ENCODE measurements around the gene KCNN4.

Gene KCNN4

DNA sequence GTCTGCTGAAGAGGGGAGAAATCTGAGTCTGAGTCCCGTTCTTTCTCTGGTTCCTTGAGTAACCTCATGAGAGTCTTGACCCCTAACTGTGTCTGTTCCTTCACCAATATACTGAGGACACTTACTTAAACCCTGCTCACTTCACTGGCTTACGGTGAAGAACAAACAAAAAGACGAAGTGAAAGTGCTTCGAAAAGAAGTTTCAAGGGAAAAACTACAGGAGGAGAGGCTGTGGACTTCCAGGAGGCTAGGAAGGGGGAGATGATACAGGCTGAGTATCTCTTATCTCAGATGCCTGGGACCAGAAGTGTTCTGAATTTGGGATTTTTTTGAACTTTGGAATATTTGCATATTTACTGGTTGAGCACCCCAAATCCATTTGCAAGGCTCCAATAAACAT, 32.1 kb downstream of the KCNN4 start:
- no peak for DNase-seq (ENCODE audit: low read depth in 2 of 2)

- DNase-seq (ENCODE audit: low read depth in 2 of 2): no peak
These were observed 32.6 kb downstream of the KCNN4 start for GRCh38 chr19:43748205-43748594.

- no peak for DNase-seq (ENCODE audit: low read depth in 2 of 2)
These were observed 33.1 kb downstream of the KCNN4 start for GRCh38 chr19:43747557-43748204.

DNA sequence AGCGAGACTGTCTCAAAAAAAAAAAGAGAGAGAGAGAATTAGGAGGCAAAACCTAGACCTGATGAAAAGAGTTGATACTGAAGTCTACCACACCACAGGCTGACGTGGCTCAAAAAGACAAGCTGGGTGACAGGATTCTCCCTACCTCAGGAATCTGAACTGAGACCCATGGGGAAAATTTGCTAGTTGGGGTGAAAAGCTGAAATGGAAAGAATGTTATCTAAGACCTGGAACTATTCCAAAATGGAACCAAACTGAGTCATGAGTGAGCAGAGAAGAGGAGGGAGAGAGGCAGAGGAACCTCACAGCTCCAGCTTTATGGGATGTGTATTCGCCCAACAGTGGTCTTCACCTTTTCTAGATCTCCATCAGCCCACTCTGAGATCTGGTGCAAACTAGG, 37.7 kb downstream of the KCNN4 start:
- no peak for DNase-seq (ENCODE audit: low read depth in 2 of 2)

DNA sequence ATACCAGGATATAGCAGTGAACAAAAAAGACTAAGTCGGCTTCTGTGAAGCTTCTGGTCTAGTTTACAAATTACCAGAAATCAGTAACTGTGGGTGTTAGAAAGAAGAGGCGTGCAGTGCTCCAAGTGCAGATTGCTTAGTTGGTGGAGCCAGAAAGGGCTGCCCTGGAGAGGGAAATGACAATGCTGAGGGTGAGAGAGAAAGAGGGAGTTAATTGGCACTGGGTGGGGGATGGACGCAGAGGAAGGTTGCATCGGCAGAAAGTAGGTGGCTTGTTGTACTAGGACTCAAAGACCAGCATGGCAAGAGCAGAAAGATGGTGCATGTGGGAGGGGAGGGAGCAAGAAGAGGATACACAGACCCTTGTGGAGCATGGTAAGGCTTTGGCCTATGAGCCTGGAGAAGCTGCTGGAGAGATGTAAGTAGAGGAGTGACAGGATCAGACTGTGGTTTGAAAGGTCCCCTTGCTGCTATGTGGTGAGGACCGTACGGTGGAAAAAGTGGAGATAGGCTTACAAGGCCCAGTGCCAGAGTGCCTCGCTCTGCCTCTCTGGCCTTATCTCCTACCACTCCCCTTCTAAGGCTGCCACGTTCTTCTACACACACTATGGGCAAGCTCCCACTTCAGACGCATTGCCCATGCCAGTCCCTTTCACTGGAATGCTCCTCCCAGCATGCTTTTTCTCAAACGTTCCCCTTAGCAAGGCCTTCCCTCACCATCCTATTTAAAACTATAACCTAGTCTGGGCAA, 39.5 kb downstream of the KCNN4 start:
- no peak for DNase-seq (ENCODE audit: low read depth in 2 of 2)

DNA sequence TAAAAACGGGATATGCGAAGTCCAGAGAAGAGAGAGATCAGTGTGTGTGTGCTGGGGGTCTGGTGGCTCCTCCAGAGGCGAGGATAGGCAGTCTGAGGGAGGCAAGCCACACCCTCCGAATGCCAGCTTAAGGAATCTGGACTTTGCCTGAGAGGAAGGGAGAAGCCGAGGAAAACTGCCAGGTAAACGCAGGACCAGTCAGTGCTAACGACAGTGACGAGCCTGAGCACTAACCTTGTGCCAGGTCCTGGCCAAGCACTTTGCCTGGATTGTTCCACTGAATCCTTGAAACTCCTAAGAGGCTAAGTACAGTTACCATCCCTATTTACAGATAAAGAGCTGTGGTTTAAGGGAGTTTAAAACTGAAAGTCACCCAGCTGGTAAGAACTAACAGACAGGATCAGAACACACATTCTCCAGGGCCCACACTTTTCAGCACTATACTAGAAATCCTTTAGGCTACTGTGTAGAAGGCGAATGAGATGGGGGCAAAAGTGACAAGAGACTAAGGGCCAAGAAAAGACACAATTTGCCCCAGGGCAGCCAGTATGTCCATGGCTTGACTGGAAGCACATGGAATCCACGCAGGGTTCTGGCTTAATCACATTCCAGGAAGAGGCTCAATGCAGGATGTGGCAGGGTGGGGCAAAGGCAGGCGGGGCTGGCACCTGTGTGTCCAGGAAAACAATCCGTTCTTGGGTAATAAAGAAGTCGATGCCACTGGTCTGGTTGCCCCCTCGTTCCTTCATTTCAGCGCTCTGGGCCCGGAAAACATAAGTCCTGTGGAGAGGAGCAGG, 41.1 kb downstream of the KCNN4 start:
- DNase-seq (ENCODE audit: low read depth in 2 of 2): no peak

DNA sequence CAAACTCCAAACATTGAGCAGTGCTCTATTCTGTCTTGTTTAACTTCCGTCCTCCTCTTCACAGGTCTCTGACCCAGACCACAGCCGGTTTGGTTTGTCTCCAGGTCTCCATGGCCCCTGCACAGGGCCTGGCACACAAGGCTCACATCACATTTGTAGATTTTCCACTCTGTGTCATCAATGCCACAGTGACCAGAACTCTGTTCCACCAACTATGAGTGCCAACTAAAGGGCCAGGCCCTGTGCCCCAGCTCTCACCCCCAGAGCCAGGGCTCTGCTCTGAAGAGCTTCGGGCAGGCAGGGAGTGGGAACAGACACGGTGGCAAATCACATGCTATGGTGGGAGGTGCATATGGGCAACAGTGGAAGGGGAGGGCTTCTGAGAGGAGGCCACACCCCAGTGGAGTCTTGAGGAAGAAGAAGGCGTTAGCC, 42.0 kb downstream of the KCNN4 start:
- no peak for DNase-seq (ENCODE audit: low read depth in 2 of 2)

DNA sequence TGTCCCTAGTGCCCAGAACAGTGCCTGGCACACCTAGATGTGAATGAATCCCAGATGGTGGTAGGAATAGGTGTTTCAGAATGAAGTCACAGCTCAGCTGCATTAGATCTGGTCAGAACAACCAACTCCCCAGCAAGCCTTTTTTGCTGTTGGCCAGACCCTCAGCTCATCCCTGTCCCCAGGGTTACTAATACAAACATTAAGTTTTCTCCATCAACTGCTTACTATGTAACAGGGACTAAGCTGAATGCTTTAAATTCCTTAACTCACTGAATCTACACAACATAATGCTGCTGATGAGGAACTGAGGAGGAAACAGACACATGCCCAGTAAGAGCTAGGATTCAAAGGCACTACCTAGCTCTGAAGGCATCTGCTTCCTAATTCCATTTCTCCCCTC, 44.8 kb downstream of the KCNN4 start:
- DNase-seq (ENCODE audit: low read depth in 2 of 2): no peak

GRCh38 chr19:43735013-43735412, 45.8 kb downstream of the KCNN4 start:
- no peak for DNase-seq (ENCODE audit: low read depth in 2 of 2)

GRCh38 chr19:43731846-43732245, 48.9 kb downstream of the KCNN4 start:
- DNase-seq (ENCODE audit: low read depth in 2 of 2): no peak

- DNase-seq (ENCODE audit: low read depth in 2 of 2): no peak
These were observed 49.4 kb downstream of the KCNN4 start for GRCh38 chr19:43731346-43731745.

- no peak for DNase-seq (ENCODE audit: low read depth in 2 of 2)
These were observed 50.9 kb downstream of the KCNN4 start for GRCh38 chr19:43729919-43730318.

- DNase-seq (ENCODE audit: low read depth in 2 of 2): no peak
These were observed 53.2 kb downstream of the KCNN4 start for GRCh38 chr19:43727593-43727853.

DNA sequence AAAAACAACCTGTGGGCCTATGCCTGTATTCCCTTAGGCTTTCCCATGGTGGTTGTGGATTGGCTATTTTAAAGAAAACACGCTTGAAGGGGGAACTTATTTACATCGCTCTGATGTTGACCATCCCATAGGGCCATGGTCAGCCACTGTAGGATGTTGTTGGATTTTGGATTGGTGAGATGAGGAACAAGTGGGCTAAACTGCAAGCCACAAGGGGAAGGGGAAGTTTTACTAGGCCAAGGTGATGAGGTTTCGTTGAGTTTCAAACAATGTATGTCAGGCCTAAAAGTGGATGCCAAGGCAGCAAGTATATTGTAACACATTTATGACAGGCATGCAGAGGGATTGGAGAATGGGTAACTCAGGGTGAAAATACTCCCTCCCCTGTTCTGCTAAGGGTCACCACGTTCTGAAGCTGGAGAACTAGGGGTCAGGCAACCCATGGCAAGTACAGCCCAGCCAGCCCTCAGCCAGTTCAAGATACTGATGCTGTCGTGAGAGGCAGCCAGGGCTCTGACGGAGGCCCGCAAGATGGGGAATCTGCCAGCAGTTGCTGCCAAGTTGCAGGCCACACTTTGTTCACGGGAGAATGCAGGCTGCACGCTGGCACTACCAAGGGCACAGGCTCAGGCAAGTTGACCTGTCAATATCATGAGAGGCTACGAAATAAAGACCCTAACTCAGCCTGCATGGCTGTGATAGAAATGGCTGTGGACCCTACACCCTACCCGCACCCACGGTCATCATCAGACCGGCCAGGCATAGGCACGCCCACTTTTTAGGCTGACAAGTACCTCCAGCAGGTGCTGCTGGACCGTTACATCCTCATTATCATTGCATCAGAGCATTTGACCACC, 53.8 kb downstream of the KCNN4 start:
- no peak for DNase-seq (ENCODE audit: low read depth in 2 of 2)

GRCh38 chr19:43725468-43725867, 55.3 kb downstream of the KCNN4 start:
- no peak for DNase-seq (ENCODE audit: low read depth in 2 of 2)

GRCh38 chr19:43724896-43725295, 55.9 kb downstream of the KCNN4 start:
- no peak for DNase-seq (ENCODE audit: low read depth in 2 of 2)

- no peak for DNase-seq (ENCODE audit: low read depth in 2 of 2)
These were observed 57.2 kb downstream of the KCNN4 start for GRCh38 chr19:43723588-43723987.

GRCh38 chr19:43721469-43722048, 59.2 kb downstream of the KCNN4 start:
- no peak for DNase-seq (ENCODE audit: low read depth in 2 of 2)

DNA sequence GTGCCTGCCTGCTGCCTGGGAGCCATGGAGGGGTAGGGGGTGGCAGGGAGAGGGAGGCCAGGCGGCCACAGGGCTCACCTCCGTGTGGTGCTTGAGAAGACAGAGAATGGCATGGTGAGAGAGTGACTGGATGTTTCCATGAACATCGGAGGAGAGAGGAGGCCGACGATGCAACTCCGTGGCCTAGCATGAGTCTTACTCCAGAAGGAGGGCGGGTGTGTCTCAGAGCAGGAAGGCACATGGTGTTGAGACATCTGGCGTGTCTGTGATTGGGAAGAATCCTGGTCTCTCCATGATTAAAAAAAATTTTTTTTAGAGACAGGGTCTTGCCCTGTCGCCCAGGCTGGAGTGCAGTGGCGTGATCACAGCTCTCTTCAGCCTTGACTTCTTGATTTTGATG, 59.8 kb downstream of the KCNN4 start:
- DNase-seq (ENCODE audit: low read depth in 2 of 2): no peak

GRCh38 chr19:43719918-43720317, 60.9 kb downstream of the KCNN4 start:
- DNase-seq (ENCODE audit: low read depth in 2 of 2): no peak

- no peak for DNase-seq (ENCODE audit: low read depth in 2 of 2)
These were observed 61.4 kb downstream of the KCNN4 start for GRCh38 chr19:43719378-43719868.

All from stimulated activated CD8-positive, alpha-beta memory T cell treated with anti-CD3 and anti-CD28 coated beads, Interleukin-7, amount 100 ng/mL, for 1 hour (primary cell).